Measurements from ENCODE around the gene PPM1G.
"Not testable (repeated sequence)": the region's sequence is repeated elsewhere in the genome, so short reads cannot be mapped to it uniquely, and the experiment has no call there.

The PPM1G gene

GRCh38 chr2:27362678-27363420, 46.5 kb downstream of the PPM1G start:
- TF ChIP-seq CTCF (IDR thresholded peaks at IDR 0.05; ENCODE audit: insufficient read depth, missing control alignments), result no peak
- no peak for FAIRE-seq
- DNase-seq (ENCODE audit: insufficient read length, low spot score), result no peak

DNA sequence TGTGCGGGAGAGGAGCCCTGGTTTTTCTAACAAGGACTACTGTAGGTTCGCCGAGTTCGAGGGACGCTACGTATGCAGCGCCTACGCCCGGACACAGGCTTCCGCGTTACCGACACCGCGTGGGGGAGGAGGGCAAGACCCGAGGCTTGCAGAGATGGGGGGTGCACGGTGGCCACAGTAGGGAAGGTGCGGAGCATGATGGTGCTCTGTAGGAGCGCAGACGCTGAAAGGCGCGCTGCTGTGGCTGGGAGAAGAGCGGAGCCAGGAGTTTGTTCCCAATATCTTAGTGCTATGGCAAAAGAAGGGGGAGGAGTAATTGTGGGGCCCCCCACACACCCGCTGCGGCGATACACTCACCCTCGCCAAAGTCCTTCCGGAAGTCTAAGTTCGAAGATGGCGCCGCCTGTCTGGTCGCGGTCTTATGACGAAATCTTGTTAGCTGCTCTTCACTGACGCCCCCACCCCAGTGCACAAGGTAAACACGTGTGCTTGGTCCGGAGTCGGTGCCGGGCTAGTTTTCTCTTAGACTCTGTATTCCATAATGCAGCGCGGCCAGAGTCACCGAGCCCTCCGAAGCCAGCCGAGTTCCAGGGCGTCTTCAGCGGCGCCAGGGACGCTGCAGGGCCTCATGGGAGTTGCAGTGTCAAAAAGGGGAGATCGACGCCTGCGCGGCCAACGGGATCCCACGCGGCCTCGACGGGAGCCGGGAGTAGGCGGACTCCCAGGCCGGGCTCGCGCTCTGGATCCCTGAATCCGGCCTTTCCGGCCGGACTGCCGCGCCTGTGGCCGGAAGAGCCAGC, 52.8 kb downstream of the PPM1G start, which contains the start of gene GTF3C2:
TSS of gene GTF3C2 (minus strand) at position 383 of the 800 bp plus-strand sequence. CDS start 13,210 bp downstream, outside the sequence.
- DNase-seq (ENCODE audit: insufficient read length, low spot score), result peak; percentile 70
- FAIRE-seq, result no peak
- TF ChIP-seq CTCF (IDR thresholded peaks at IDR 0.05; ENCODE audit: insufficient read depth, missing control alignments), result no peak

GRCh38 chr2:27356056-27356381, 53.4 kb downstream of the PPM1G start:
- DNase-seq (ENCODE audit: insufficient read length, low spot score) (no peak), FAIRE-seq (no peak)
- no peak for TF ChIP-seq CTCF (IDR thresholded peaks at IDR 0.05; ENCODE audit: insufficient read depth, missing control alignments)

DNA sequence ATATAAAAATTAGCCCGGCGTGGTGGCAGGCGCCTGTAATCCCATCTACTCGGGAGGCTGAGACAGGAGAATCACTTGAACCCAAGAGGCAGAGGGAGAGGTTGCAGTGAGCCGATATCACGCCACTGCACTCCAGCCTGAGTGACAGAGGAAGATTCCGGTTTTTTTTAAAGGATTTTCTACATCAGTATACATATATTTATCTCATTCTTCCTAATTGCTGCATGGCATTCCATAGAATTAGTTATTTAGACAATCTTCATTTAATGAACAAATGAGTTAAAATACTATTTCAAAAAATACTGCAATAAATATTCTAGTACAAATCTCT, 54.8 kb downstream of the PPM1G start:
- no peak for FAIRE-seq
- DNase-seq (ENCODE audit: insufficient read length, low spot score), result no peak
- TF ChIP-seq CTCF (IDR thresholded peaks at IDR 0.05; ENCODE audit: insufficient read depth, missing control alignments), result no peak

- DNase-seq (ENCODE audit: insufficient read length, low spot score), result no peak
- TF ChIP-seq CTCF (IDR thresholded peaks at IDR 0.05; ENCODE audit: insufficient read depth, missing control alignments), result no peak
- no peak for FAIRE-seq
Measured at GRCh38 chr2:27353762-27354596, 55.4 kb downstream of the PPM1G start.

- DNase-seq (ENCODE audit: insufficient read length, low spot score); FAIRE-seq: not testable (repeated sequence)
Measured at GRCh38 chr2:27353386-27353761, 56.0 kb downstream of the PPM1G start.

- DNase-seq (ENCODE audit: insufficient read length, low spot score), result no peak
- no peak for FAIRE-seq
- TF ChIP-seq CTCF (IDR thresholded peaks at IDR 0.05; ENCODE audit: insufficient read depth, missing control alignments), result no peak
Measured at GRCh38 chr2:27351802-27352598, 57.4 kb downstream of the PPM1G start.

All from D721Med (cell line).